ENCODE data around the gene ENTPD2. TPM values are rescaled to one million over a fixed set of nuclear protein-coding genes. Genes with fewer than 3 reads are reported as not detected.
A peak's percentile ranks its signal among the peaks of the same experiment; 100 is the strongest.
"Not testable (repeated sequence)": the region's sequence is repeated elsewhere in the genome, so short reads cannot be mapped to it uniquely, and the experiment has no call there.

ENTPD2 gene
- total RNA-seq, 1 donor from 2014 or later = 0.19 TPM

- Mint-ChIP-seq H3K9me3 (ENCODE audit: low read depth) (no peaks in the 10 kb centered on the region), H3K36me3 (ENCODE audit: insufficient read depth) (peaks cover 1% of the 10 kb centered on the region), H3K4me1 (ENCODE audit: low read depth) (peaks cover 3% of the 10 kb centered on the region), H3K4me3 (ENCODE audit: low read depth) (no peak overlapping the region), H3K27me3 (peaks cover 7% of the 10 kb centered on the region), H3K27ac (no peak overlapping the region)
- TF ChIP-seq CTCF (IDR thresholded peaks at IDR 0.05; ENCODE audit: unreplicated experiment) = no peak
- no peak for DNase-seq (ENCODE audit: low spot score, unreplicated experiment)
These were observed 11.0 kb upstream of the ENTPD2 start for GRCh38 chr9:137064880-137065164.

- H3K4me3 Mint-ChIP-seq (ENCODE audit: low read depth) = no peak overlapping the region
- H3K9me3 Mint-ChIP-seq (ENCODE audit: low read depth) = no peaks in the 10 kb centered on the region
- peaks cover 3% of the 10 kb centered on the region for H3K4me1 Mint-ChIP-seq (ENCODE audit: low read depth)
- DNase-seq (ENCODE audit: low spot score, unreplicated experiment) = peak; percentile 65
- TF ChIP-seq CTCF (IDR thresholded peaks at IDR 0.05; ENCODE audit: unreplicated experiment) = peak; percentile 84
- H3K27ac Mint-ChIP-seq = no peak overlapping the region
- H3K27me3 Mint-ChIP-seq = peaks cover 7% of the 10 kb centered on the region
- peaks cover 1% of the 10 kb centered on the region for H3K36me3 Mint-ChIP-seq (ENCODE audit: insufficient read depth)
These were observed 10.4 kb upstream of the ENTPD2 start for GRCh38 chr9:137064027-137064879.

GRCh38 chr9:137063311-137064026 is 9.6 kb upstream of the ENTPD2 start:
- Mint-ChIP-seq H3K27ac (no peak overlapping the region), H3K9me3 (ENCODE audit: low read depth) (no peaks in the 10 kb centered on the region), H3K4me3 (ENCODE audit: low read depth) (no peak overlapping the region), H3K27me3 (peaks cover 12% of the 10 kb centered on the region), H3K36me3 (ENCODE audit: insufficient read depth) (peaks cover 1% of the 10 kb centered on the region), H3K4me1 (ENCODE audit: low read depth) (peaks cover 3% of the 10 kb centered on the region)
- no peak for TF ChIP-seq CTCF (IDR thresholded peaks at IDR 0.05; ENCODE audit: unreplicated experiment)
- DNase-seq (ENCODE audit: low spot score, unreplicated experiment) = no peak

- H3K9me3 Mint-ChIP-seq (ENCODE audit: low read depth); H3K36me3 Mint-ChIP-seq (ENCODE audit: insufficient read depth); DNase-seq (ENCODE audit: low spot score, unreplicated experiment); H3K27ac Mint-ChIP-seq; H3K4me3 Mint-ChIP-seq (ENCODE audit: low read depth); H3K4me1 Mint-ChIP-seq (ENCODE audit: low read depth): not testable (repeated sequence)
- peaks cover 18% of the 10 kb centered on the region for H3K27me3 Mint-ChIP-seq
These were observed 8.9 kb upstream of the ENTPD2 start for GRCh38 chr9:137062798-137063197.

- Mint-ChIP-seq H3K27me3 (peaks cover 21% of the 10 kb centered on the region), H3K4me1 (ENCODE audit: low read depth) (no peaks in the 10 kb centered on the region), H3K36me3 (ENCODE audit: insufficient read depth) (peaks cover 1% of the 10 kb centered on the region), H3K9me3 (ENCODE audit: low read depth) (no peaks in the 10 kb centered on the region), H3K27ac (no peak overlapping the region), H3K4me3 (ENCODE audit: low read depth) (no peak overlapping the region)
- no peak for TF ChIP-seq CTCF (IDR thresholded peaks at IDR 0.05; ENCODE audit: unreplicated experiment)
- no peak for DNase-seq (ENCODE audit: low spot score, unreplicated experiment)
These were observed 8.5 kb upstream of the ENTPD2 start for GRCh38 chr9:137062384-137062783.

All from progenitor cell of endocrine pancreas (in vitro differentiated cells).